ENCODE results near the gene CAD. TPM values are rescaled to one million over a fixed set of nuclear protein-coding genes. Genes with fewer than 3 reads are reported as not detected.

Gene CAD
- total and polyA plus RNA-seq, 10 of the 15 experiments (the other 5 are each of a cell fraction or from before 2014, with no cell fraction given), result 7.6 to 119 (median 50.7) TPM

- H2AFZ ChIP-seq (ENCODE audit: control insufficient read depth, low read depth, low read length), result no peak overlapping the region
- ChIA-PET CTCF (no interaction called here), RAD21 (ENCODE audit: unreplicated experiment) (interaction anchor here (0.5 kb wide), 1 partner anchor 23 kb away, joined by 4 read pairs; no protein-coding TSS in a partner anchor), SMC1A (ENCODE audit: uncharacterized antibody, unreplicated experiment) (interaction anchor here (0.6 kb wide), 1 partner anchor 1453 kb away, joined by 3 read pairs; no protein-coding TSS in a partner anchor), POLR2A (no interaction called here)
- peaks cover 19 to 29% of the 10 kb centered on the region in 2 experiments for H3K36me3 ChIP-seq (ENCODE audit: control insufficient read depth in 2 of 2, insufficient read depth in 2 of 2, low read length in 1 of 2)
- H3K9ac ChIP-seq (ENCODE audit: control insufficient read depth, insufficient read depth, low read length), result no peak overlapping the region
- DNase-seq (ENCODE audit: low read depth, low spot score) (no peak), FAIRE-seq (no peak), ATAC-seq (no peak)
- WGBS (ENCODE audit: insufficient coverage, insufficient replicate concordance, low lambda C conversion rate, missing lambda C conversion rate), result 87% methylated on average over 8 of the region's 8 CpGs
- no TSS peak for BruUV-seq (replicated peaks)
- no peak overlapping the region for H3K27ac ChIP-seq (ENCODE audit: control insufficient read depth, insufficient read depth)
- peaks cover 31% of the 10 kb centered on the region for H3K79me2 ChIP-seq (ENCODE audit: control insufficient read depth, insufficient read depth, low read length)
- H3K9me3 ChIP-seq (replicated peaks; ENCODE audit: control insufficient read depth, insufficient read depth, low read length), result no peaks in the 10 kb centered on the region
- no peak overlapping the region; the same call in 1 of the 2 replicates for H3K4me2 ChIP-seq (ENCODE audit: control insufficient read depth, insufficient read depth)
- no peak overlapping the region for H3K4me3 ChIP-seq
- H4K20me1 ChIP-seq (ENCODE audit: control insufficient read depth, insufficient read depth), result no peaks in the 10 kb centered on the region
- no peaks in the 10 kb centered on the region for H3K27me3 ChIP-seq (replicated peaks in 1 of 2; ENCODE audit: control insufficient read depth in 2 of 2, insufficient read depth in 2 of 2, low read length in 1 of 2)
- in situ Hi-C loops (cut with MboI) (no loop called here), intact Hi-C loops (cut with micrococcal nuclease; ENCODE audit: unreplicated experiment) (no loop called here)
- TF ChIP-seq RB1 (IDR thresholded peaks at IDR 0.05; ENCODE audit: borderline replicate concordance) (no peak), ZNF592 (IDR thresholded peaks at IDR 0.05) (no peak), MTA3 (IDR thresholded peaks at IDR 0.05; ENCODE audit: borderline replicate concordance, low read length) (no peak), FOS (IDR thresholded peaks at IDR 0.05; ENCODE audit: borderline replicate concordance, extremely low read depth, insufficient read length) (no peak), TAF1 (IDR thresholded peaks at IDR 0.05; ENCODE audit: borderline replicate concordance, low read depth, low read length) (no peak), ATF3 (IDR thresholded peaks at IDR 0.05; ENCODE audit: borderline replicate concordance, extremely low read depth, low read depth, low read length) (no peak)
- H3K4me1 ChIP-seq (ENCODE audit: control insufficient read depth, insufficient read depth, low read length), result peaks cover 5% of the 10 kb centered on the region
Observed at GRCh38 chr2:27205206-27205605, 12.0 kb upstream of the CAD start.

Measured in GM12878 (cell line).